RPMI7951 (cell line): ENCODE measurements around the gene UNC5A. TPM values are rescaled to one million over a fixed set of nuclear protein-coding genes. Genes with fewer than 3 reads are reported as not detected.

Experiments used
- DNase-seq: peaks from one replicate; pipeline ENCODE4 v3.0.0-alpha.2; 2012; ENCODE audit warnings: low read depth
- total RNA-seq: library from RNA; depleted of rRNA; stranded (reverse); fragments of >200 nt; shearing (Covaris generic); gene quantifications from 2 replicates; pipeline ENCODE4 v1.2.3, GENCODE V29; 2014

Gene UNC5A
- total RNA-seq, 1 experiment from 2014 or later: not detected

- DNase-seq: no peak
Observed at GRCh38 chr5:176845392-176845713, 35.0 kb downstream of the UNC5A start.

GRCh38 chr5:176846335-176847140 lies 36.2 kb downstream of the UNC5A start:
- peak; percentile 39 for DNase-seq

GRCh38 chr5:176847148-176847547 lies 36.8 kb downstream of the UNC5A start:
- peak; percentile 11 for DNase-seq

- DNase-seq: no peak
Observed at GRCh38 chr5:176847726-176848290, 37.4 kb downstream of the UNC5A start.

GRCh38 chr5:176848651-176849050 lies 38.3 kb downstream of the UNC5A start:
- no peak for DNase-seq

GRCh38 chr5:176849611-176850227 lies 39.4 kb downstream of the UNC5A start:
- DNase-seq: no peak

- no peak for DNase-seq
Observed at GRCh38 chr5:176850371-176851245, 40.2 kb downstream of the UNC5A start.

GRCh38 chr5:176851380-176851779 lies 41.0 kb downstream of the UNC5A start:
- no peak for DNase-seq

GRCh38 chr5:176851871-176852658 lies 41.7 kb downstream of the UNC5A start:
- DNase-seq: no peak

- DNase-seq: no peak
Observed at GRCh38 chr5:176853151-176853778, 42.9 kb downstream of the UNC5A start.

- DNase-seq: no peak
Observed at GRCh38 chr5:176854164-176854563, 43.8 kb downstream of the UNC5A start.

- DNase-seq: no peak
Observed at GRCh38 chr5:176855598-176855997, 45.2 kb downstream of the UNC5A start.

GRCh38 chr5:176856746-176857145 lies 46.4 kb downstream of the UNC5A start:
- DNase-seq: no peak

- DNase-seq: no peak
Observed at GRCh38 chr5:176857216-176857893, 47.0 kb downstream of the UNC5A start.

- no peak for DNase-seq
Observed at GRCh38 chr5:176857894-176858273, 47.5 kb downstream of the UNC5A start.

GRCh38 chr5:176859916-176860315 lies 49.6 kb downstream of the UNC5A start:
- no peak for DNase-seq

GRCh38 chr5:176860381-176860780 lies 50.0 kb downstream of the UNC5A start:
- no peak for DNase-seq

- DNase-seq: no peak
Observed at GRCh38 chr5:176861276-176861675, 50.9 kb downstream of the UNC5A start.

- no peak for DNase-seq
Observed at GRCh38 chr5:176862330-176862995, 52.1 kb downstream of the UNC5A start.
